Ramos (cell line): ENCODE measurements around the gene PGM1.

Source experiments
- in situ Hi-C: fragments of 300-500 bp; cut with MboI; formaldehyde crosslinking; loops from one replicate; pipeline ENCODE4 v1.14.3; 2022; ENCODE audit warnings: low sequenced_read_pairs; ENCODE audit not compliant: unreplicated experiment

The PGM1 gene

DNA sequence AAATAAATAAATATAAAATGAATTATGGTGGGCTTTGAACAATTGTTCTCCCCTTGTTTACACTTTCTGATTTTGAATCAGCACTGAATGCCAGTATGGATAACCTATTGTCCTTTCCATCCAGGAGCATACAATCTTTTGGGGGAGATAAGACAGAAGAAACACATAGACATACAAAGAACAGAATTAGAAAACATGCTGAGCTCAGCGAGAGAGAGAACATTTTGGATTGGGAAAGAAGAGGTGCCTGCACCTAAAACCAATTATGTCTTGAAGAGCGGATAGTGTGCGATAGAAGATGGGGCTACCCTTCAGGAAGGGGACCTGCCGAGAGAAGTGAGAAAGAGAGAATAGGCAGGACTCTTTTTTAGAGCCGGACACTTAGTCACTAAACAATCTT is 6.6 kb downstream of the PGM1 start:
- in situ Hi-C loops = loop anchor here (25.0 kb wide), 1 partner anchor 538 kb away; no protein-coding TSS in a partner anchor

DNA sequence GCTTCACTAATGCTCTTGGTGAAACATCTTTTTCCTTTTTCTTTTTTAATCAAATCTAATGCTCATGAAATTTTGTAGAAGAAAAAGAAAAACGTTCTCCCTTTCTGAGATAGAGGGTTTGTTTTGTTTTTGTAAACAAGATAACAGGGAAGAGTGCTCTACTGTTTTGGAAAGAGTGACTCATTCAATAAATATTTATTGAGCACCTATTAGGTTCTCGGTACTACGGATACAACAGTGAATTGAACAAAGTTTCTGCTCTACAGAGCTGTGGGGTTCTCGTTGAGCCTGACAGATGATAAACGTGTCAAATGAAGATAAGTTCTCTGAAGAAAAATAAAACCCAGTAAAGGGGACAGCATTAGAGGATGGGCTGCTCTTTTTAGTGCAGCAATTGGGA is 7.0 kb downstream of the PGM1 start:
- in situ Hi-C loops = loop anchor here (25.0 kb wide), 1 partner anchor 537 kb away; no protein-coding TSS in a partner anchor

DNA sequence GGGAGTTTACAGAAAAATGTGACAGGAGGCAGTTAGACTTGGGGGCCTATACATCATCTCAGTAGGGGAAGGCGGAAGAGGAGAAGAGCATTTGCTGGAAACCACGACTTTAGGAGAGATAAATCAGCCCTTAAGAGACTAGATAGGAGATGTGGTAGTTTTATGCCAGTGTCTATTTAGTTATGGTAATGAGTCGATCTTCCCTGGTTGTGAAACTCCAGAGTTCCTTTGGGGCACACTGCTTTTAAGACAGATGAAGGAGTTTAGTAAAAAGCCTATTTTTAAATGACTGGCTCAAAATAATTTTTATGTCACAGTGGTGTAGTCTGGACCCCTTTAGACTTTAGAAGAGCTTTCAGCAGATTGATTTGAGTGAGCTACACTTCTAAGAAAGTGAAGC is 7.8 kb downstream of the PGM1 start:
- in situ Hi-C loops = loop anchor here (25.0 kb wide), 1 partner anchor 536 kb away; no protein-coding TSS in a partner anchor

- in situ Hi-C loops = loop anchor here (25.0 kb wide), 1 partner anchor 536 kb away; no protein-coding TSS in a partner anchor
Measured at GRCh38 chr1:63601463-63601862, 8.3 kb downstream of the PGM1 start.

DNA sequence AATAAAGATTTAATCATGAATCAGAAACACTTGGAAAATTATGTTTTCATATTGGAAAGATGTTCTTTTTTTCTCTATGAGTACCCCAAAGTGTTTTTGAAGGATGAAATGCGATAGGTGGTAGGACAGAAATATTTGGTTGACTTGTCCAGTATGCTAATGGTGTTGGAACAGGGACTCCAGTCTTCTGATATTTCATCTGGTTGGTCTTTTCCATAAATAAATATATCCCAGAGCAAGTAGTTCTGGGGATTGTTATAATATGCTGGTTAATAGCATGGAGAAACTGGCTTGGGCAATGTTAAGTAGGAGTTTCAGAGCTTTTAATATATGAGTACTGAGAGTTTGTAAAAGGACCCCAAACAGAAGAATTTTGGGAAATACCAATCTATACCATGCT is 8.7 kb downstream of the PGM1 start:
- in situ Hi-C loops = loop anchor here (25.0 kb wide), 1 partner anchor 535 kb away; no protein-coding TSS in a partner anchor

DNA sequence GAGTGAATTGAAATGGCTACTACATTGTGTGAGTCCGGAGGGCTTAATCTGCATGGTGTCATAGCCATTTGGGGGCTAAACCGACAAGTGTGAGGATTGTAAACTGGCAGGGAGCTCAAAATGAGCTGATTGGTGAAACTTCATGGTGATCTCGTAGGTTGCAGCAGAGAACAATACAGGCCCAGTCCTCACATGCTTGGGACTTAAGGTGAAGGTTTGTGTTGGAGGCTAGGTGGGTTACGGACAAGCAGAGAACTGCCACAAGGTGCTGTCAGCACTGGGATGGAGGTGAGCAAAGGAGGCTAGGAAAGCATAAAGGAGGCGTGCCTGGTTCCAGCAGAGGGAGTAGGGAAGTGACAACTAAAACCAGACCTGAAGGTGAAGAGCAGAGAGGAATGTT is 9.4 kb downstream of the PGM1 start:
- in situ Hi-C loops = loop anchor here (25.0 kb wide), 1 partner anchor 535 kb away; no protein-coding TSS in a partner anchor

GRCh38 chr1:63603810-63604209 is 10.6 kb downstream of the PGM1 start:
- in situ Hi-C loops = loop anchor here (25.0 kb wide), 1 partner anchor 533 kb away; no protein-coding TSS in a partner anchor

GRCh38 chr1:63607322-63607721 is 14.1 kb downstream of the PGM1 start:
- in situ Hi-C loops = loop anchor here (25.0 kb wide), 1 partner anchor 530 kb away; no protein-coding TSS in a partner anchor

DNA sequence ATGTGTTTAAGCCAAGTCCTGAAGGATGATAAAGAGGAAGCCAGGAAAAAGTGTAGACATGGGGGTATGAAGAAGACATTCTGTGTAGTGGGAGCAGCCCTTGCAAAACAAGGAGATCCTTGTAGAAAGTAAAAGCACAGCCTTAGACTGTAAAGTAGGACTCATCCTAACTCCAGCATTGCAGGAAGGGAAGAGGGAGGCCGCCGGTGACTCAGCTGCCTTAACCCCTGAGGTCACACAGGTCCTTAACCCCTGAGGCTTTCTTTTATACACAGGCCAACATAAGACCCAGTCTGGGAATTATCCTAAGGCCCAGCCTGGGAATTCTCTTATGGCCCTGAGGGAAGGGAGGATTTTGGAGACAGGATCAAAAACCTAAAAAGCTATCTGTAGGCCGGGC is 18.0 kb downstream of the PGM1 start:
- in situ Hi-C loops = loop anchor here (25.0 kb wide), 1 partner anchor 526 kb away; no protein-coding TSS in a partner anchor

DNA sequence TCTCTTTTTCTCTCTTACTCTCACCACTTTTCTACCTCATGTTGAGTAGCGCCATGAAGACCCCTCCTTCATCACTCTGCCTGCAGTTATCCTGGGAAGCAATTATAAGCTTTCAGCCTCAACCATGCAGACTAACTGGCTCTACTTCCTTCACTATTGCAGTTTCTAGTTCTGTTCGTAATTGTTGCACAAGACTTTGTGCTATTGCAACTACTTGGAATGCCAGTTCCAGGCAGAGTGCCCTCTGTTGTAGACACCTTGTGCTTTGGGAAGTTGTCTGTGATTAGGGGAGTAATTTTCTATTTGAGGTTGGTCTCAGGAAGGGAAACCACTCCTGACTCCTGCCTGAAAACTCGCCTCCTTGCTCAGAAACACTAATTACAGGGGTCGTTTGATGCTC is 19.4 kb downstream of the PGM1 start:
- in situ Hi-C loops = loop anchor here (25.0 kb wide), 1 partner anchor 525 kb away; no protein-coding TSS in a partner anchor

DNA sequence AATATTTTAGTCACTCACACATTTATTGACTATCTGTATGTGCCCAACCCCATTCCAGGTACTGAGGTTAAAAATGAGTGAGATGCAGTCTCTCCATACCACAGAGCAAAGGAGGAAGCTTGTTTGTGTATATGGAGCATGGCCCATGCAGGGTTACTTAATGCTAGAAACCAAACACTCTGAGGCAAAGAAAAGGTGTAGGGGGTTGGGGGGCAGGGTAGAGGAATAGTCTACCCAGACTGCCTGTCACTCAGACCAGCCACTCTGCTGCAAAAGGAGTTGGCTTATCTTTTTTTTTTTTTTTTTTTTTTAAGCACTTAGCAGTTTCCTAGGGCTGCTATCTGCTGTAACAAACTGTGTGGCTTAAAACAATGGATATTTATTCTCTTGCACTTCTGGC is 19.8 kb downstream of the PGM1 start:
- in situ Hi-C loops = loop anchor here (25.0 kb wide), 1 partner anchor 524 kb away; no protein-coding TSS in a partner anchor

DNA sequence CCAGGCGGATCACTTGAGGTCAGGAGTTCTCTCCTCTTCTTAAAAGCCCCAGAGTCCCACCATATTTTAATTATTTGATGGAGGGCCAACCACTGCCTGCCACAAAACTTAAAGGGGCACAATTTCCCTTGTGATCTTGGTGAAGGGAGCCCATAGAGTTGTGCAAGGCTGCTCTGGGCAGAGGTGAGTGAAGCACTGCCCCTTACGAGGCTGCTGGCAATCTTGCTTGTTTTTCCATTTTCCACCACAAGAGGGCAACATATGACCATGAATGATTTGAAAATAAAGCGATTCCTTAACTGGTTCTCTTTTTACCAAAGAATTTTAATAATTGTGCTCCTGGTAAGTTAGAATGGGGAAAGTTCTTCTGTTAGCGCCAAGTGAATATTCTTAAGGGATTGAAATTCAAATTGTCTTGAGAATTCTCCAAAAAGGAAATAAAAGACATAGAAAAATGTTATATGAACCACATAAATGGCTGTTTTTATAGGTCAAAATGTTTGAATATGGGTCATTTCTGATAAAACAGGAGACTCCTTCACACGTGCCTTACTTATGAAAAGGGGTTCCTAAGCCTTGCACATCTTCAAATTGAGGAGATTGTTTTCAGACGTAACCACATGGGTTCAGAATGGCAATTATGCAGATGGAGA is 22.7 kb downstream of the PGM1 start:
- in situ Hi-C loops = loop anchor here (25.0 kb wide), 1 partner anchor 521 kb away; no protein-coding TSS in a partner anchor

DNA sequence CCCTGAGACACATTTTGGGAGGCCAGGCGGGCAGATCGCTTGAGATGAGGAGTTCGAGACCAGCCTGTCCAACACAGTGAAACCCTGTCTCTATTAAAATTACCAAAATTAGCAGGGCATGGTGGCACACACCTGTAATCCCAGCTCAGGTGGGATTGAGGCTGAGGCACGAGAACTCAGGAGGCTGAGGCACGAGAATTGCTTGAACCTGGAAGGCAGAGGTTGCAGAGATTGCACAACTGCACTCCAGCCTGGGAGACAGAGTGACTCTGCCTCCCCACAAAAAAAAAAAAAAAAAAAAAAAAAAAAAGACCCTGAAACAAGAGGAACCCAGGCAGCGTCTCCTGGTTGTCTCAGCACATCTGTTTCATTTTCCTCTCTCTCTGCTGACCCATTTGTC is 24.2 kb downstream of the PGM1 start:
- in situ Hi-C loops = loop anchor here (25.0 kb wide), 1 partner anchor 520 kb away; no protein-coding TSS in a partner anchor

DNA sequence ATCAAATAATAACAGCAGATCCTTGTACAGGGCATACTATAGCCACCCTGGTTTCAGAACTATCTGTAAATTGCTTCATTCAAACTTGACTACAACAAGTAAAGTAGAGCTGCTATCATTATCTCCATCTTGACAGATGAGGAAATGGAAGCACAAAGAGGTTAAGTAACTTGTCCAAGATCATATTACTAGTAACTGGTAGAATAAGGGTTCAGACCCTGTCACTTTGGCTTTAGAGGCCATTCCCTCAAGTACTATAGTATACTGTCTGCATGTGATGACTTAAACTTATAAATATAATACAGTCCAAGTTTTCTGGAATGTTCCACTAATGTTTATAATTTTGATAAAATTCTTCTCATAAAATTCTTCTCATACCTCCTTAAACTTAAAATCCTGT is 24.8 kb downstream of the PGM1 start:
- in situ Hi-C loops = loop anchor here (25.0 kb wide), 1 partner anchor 519 kb away; no protein-coding TSS in a partner anchor

GRCh38 chr1:63619558-63619957 is 26.3 kb downstream of the PGM1 start:
- in situ Hi-C loops = loop anchor here (25.0 kb wide), 1 partner anchor 518 kb away; no protein-coding TSS in a partner anchor

GRCh38 chr1:63620671-63621070 is 27.5 kb downstream of the PGM1 start:
- in situ Hi-C loops = loop anchor here (25.0 kb wide), 1 partner anchor 517 kb away; no protein-coding TSS in a partner anchor

DNA sequence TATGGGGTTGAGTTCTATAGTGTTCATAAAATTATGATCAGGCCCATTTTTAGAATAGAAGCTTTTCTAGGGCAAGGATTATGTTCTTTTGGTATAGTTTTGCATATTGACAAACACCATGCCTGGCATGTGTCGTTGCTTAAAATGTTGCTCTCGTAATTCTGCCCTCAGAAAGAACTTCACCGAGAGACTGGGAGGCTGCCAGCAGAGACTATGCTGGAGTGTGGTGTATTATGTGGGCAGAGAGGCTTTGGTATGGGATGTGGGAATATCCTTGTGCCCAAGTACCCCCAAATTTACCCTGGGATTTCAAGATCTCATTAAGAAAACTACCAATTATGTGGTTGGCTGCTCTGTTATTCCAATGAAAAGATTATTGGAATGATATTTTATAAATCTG is 27.9 kb downstream of the PGM1 start:
- in situ Hi-C loops = loop anchor here (25.0 kb wide), 1 partner anchor 516 kb away; no protein-coding TSS in a partner anchor

DNA sequence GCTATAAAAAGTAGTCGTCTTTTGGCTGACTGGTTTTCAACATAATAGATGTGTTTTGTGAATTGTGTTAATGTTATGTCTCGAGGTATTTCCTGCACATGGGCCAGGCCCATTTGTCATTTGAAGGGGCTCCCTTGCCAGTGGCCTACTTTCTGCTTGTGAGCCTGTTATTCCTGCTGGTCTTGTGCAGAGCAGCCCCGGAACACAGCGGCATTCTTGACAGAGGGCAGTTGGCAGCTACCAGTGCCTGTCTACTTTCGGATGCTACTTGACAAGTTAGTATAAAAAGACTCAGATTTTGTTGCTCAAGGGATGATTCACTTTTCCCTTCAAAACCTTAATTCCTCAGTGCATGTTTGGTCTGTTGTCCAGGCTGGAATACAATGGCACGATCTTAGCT is 28.5 kb downstream of the PGM1 start:
- in situ Hi-C loops = loop anchor here (25.0 kb wide), 1 partner anchor 516 kb away; no protein-coding TSS in a partner anchor

- in situ Hi-C loops = loop anchor here (25.0 kb wide), 1 partner anchor 514 kb away; no protein-coding TSS in a partner anchor
Measured at GRCh38 chr1:63622849-63623566, 29.8 kb downstream of the PGM1 start.

DNA sequence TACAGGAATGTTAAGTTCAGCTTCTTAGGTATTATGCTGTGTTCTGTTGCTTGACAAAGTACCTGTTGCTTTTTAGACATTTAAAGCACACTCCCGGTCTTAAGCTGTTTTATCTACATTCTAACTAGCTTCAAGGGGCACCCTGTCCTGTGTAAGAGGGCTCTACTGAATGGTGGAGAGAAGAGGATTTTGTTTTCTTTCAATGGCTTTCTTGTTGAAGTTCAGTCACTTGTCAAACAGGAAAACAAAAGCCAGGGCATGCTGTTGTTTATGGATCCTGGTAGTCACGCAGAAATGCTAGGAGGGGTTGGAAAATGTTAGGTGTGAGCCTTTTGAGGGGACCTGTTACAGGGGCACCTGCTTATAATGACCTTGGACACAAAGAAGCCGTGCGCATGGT is 30.7 kb downstream of the PGM1 start:
- in situ Hi-C loops = loop anchor here (25.0 kb wide), 1 partner anchor 513 kb away; no protein-coding TSS in a partner anchor
